Mesothelial cell of epicardium (in vitro differentiated cells): ENCODE results near the gene DOHH. TPM values are rescaled to one million over a fixed set of nuclear protein-coding genes. Genes with fewer than 3 reads are reported as not detected.

Experiments
- DNase-seq, 2 experiments: peaks; one replicate each; pipeline ENCODE4 v3.0.0; 2021; ENCODE audit warnings: low spot score in 2 of 2; ENCODE audit not compliant: unreplicated experiment in 2 of 2
- H3K27ac Mint-ChIP-seq: 2 replicates; pipeline ENCODE4 v1.8.0; 2021; ENCODE audit warnings: mixed read lengths
- H3K27me3 Mint-ChIP-seq: 2 replicates; pipeline ENCODE4 v1.8.0; 2021; ENCODE audit warnings: low read depth, mixed read lengths
- H3K36me3 Mint-ChIP-seq: 2 replicates; pipeline ENCODE4 v1.8.0; 2021; ENCODE audit warnings: mixed read lengths
- H3K4me1 Mint-ChIP-seq: 2 replicates; pipeline ENCODE4 v1.8.0; 2021; ENCODE audit warnings: mixed read lengths
- H3K4me3 Mint-ChIP-seq: 2 replicates; pipeline ENCODE4 v1.8.0; 2021; ENCODE audit warnings: mild to moderate bottlenecking, moderate library complexity, mixed read lengths
- H3K9me3 Mint-ChIP-seq: 2 replicates; pipeline ENCODE4 v1.8.0; 2021; ENCODE audit warnings: mixed read lengths
- total RNA-seq: library from RNA; stranded (reverse); gene quantifications from 3 replicates; pipeline ENCODE4 v1.2.1, GENCODE V29; 2021
- TF ChIP-seq, protein P1 (sequence below): fragments of 200-600 bp; sonication (generic); IDR thresholded peaks from one replicate; pipeline ENCODE4 v1.5.0; 2021; ENCODE audit warnings: antibody characterized with exemption; ENCODE audit not compliant: unreplicated experiment

DOHH gene
- total RNA-seq, 1 donor from 2014 or later: 8.5 TPM

DNA sequence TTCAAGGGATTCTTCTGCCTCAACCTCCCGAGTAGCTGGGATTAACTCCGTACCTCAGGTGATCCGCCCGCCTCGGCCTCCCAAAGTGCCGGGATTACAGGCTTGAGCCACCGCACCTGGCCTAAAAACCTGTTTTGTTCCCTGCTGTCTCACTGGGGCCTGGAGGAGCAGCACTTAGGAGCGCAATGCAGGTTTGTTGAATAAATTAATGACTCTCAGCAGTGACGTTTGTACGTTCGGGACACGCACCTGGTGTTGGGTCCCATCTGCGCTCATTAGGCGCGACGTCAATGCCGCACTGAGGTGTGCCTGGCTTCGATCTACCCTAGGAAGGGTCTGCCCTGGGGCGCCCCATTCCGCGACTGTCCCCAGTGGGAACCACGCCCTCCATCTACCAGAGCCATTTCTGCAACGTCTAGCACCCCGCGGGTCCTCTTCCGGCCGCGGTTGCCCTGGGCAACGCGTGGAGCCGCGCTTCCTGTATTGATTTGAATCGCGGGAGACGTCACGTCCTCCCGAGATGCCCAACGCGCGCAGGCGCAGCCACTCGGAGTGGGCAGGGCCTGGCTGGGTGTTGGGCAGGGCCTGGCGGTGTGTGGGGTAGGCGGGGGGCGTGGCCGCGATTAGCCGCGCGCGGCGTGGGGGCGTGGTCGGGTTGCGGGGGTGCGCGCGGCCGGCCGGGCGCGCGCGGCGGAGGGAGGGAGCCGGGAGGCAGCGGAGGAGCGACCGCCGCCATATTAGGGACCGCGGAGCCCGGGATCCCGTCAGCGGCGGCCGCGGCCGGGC is 5.3 kb upstream of the DOHH start, which contains the start of gene FZR1:
TSS of gene FZR1 (plus strand) at position 714 of the 786 bp plus-strand sequence. CDS start 16,679 bp downstream, outside the sequence.
- H3K9me3 Mint-ChIP-seq: no peaks in the 10 kb centered on the region
- peaks cover 31% of the 10 kb centered on the region for H3K4me1 Mint-ChIP-seq
- peak within 1 kb of the TSS; percentile 92 for H3K4me3 Mint-ChIP-seq
- H3K27me3 Mint-ChIP-seq: no peaks in the 10 kb centered on the region
- H3K27ac Mint-ChIP-seq: peak within 1 kb of the TSS; percentile 98
- peaks cover 6% of the 10 kb centered on the region for H3K36me3 Mint-ChIP-seq
- TF ChIP-seq, protein P1, sequence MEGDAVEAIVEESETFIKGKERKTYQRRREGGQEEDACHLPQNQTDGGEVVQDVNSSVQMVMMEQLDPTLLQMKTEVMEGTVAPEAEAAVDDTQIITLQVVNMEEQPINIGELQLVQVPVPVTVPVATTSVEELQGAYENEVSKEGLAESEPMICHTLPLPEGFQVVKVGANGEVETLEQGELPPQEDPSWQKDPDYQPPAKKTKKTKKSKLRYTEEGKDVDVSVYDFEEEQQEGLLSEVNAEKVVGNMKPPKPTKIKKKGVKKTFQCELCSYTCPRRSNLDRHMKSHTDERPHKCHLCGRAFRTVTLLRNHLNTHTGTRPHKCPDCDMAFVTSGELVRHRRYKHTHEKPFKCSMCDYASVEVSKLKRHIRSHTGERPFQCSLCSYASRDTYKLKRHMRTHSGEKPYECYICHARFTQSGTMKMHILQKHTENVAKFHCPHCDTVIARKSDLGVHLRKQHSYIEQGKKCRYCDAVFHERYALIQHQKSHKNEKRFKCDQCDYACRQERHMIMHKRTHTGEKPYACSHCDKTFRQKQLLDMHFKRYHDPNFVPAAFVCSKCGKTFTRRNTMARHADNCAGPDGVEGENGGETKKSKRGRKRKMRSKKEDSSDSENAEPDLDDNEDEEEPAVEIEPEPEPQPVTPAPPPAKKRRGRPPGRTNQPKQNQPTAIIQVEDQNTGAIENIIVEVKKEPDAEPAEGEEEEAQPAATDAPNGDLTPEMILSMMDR: no peak
- peak; percentile 99 for DNase-seq

GRCh38 chr19:3504735-3505134 is 4.3 kb upstream of the DOHH start:
- no peak for DNase-seq
- Mint-ChIP-seq H3K36me3 (peaks cover 6% of the 10 kb centered on the region), H3K27me3 (no peaks in the 10 kb centered on the region), H3K4me3 (peak overlapping the region; percentile 92), H3K9me3 (no peaks in the 10 kb centered on the region), H3K4me1 (peaks cover 34% of the 10 kb centered on the region), H3K27ac (peak overlapping the region; percentile 98)
- TF ChIP-seq, protein P1: no peak

- Mint-ChIP-seq H3K4me1 (peaks cover 29% of the 10 kb centered on the region), H3K4me3 (no peak overlapping the region), H3K27me3 (no peaks in the 10 kb centered on the region), H3K36me3 (peaks cover 3% of the 10 kb centered on the region), H3K27ac (no peak overlapping the region), H3K9me3 (peaks cover under 1% of the 10 kb centered on the region)
- no peak for DNase-seq
- TF ChIP-seq, protein P1: no peak
These were observed 2.6 kb upstream of the DOHH start for GRCh38 chr19:3503036-3503572.

- no peaks in the 10 kb centered on the region for H3K27me3 Mint-ChIP-seq
- no peak for DNase-seq
- peaks cover 19% of the 10 kb centered on the region for H3K4me1 Mint-ChIP-seq
- no peak overlapping the region for H3K27ac Mint-ChIP-seq
- peaks cover 15% of the 10 kb centered on the region for H3K36me3 Mint-ChIP-seq
- TF ChIP-seq, protein P1: no peak
- H3K4me3 Mint-ChIP-seq: no peak overlapping the region
- H3K9me3 Mint-ChIP-seq: peaks cover 4% of the 10 kb centered on the region
These were observed 1.3 kb upstream of the DOHH start for GRCh38 chr19:3501780-3502179.

DNA sequence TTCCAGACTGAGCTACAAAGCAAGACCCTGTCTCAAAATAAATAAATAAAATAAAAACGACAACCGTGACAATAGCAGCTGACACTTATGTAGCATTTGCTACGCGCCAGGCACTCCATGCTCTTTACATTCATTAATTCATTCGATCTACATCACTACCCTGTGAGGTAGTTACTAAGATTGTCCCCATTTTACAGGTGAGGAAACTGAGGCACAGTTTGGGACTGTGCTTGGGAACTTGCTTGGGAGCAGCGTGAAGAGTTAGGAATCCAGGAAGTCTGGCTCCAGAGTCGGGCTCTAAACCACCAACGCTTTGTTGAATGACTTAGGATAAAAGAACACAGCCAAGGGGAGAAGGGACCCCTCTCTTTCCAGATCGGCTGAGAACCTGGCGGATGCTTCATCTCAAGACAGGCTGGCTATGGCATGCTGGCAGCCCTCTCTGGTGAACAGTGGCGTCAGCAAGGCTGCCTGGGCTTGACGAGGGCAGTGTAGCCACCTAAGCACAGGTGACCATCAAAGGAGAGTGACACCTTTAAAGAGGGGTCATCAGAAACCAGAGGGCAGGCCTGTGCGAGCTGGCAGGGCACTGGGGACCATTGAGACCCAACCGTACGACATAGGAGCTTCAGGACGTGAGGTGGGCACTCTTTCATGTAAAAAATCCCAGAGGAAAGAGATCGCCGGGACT is 591 bp downstream of the DOHH start:
- Mint-ChIP-seq H3K36me3 (peaks cover 18% of the 10 kb centered on the region), H3K4me3 (peak overlapping the region; percentile 87), H3K27ac (peak overlapping the region; percentile 95), H3K9me3 (peaks cover 4% of the 10 kb centered on the region), H3K4me1 (peaks cover 13% of the 10 kb centered on the region), H3K27me3 (no peaks in the 10 kb centered on the region)
- no peak for DNase-seq
- TF ChIP-seq, protein P1: no peak
